Colonic mucosa (tissue), 4 donors: ENCODE data around the gene ZFHX3. TPM values are rescaled to one million over a fixed set of nuclear protein-coding genes. Genes with fewer than 3 reads are reported as not detected.

Experiments used
- DNase-seq: peaks from one replicate; pipeline ENCODE4 v3.0.0-alpha.2; 2020
- H3K27ac ChIP-seq: fragments of 200-600 bp; one replicate; pipeline ENCODE4 v1.8.0; 2021
- H3K27me3 ChIP-seq: fragments of 200-600 bp; one replicate; pipeline ENCODE4 v1.8.0; 2021
- H3K36me3 ChIP-seq: fragments of 200-600 bp; one replicate; pipeline ENCODE4 v1.8.0; 2021
- H3K4me1 ChIP-seq: fragments of 200-600 bp; one replicate; pipeline ENCODE4 v1.8.0; 2021; ENCODE audit warnings: mild to moderate bottlenecking
- H3K4me3 ChIP-seq: fragments of 200-600 bp; one replicate; pipeline ENCODE4 v1.8.0; 2021
- H3K9ac ChIP-seq, 2 donors: one replicate each; pipeline ENCODE4 v1.7.0; 2013; ENCODE audit warnings: control low read depth in 2 of 2, low read depth in 2 of 2, low read length in 2 of 2
- H3K9me3 ChIP-seq: fragments of 200-600 bp; one replicate; pipeline ENCODE4 v1.8.0; 2021
- intact Hi-C: fragments of 100-400 bp; cut with DNase I; formaldehyde crosslinking; loops from one replicate; pipeline ENCODE4 v1.14.1; 2022
- total RNA-seq, 2 donors: library from RNA; stranded (reverse); fragmentation: NEBNext Ultra II Directional in 1 of 2; extraction: Animal tissue kit (Norgen Biotek cat#: 25700) in 1 of 2; gene quantifications; one replicate each; pipeline ENCODE4 v1.2.1, GENCODE V29; 2021
- TF ChIP-seq, protein P1 (sequence below): fragments of 200-600 bp; IDR thresholded peaks from one replicate; pipeline ENCODE4 v1.8.0; 2022; ENCODE audit warnings: antibody characterized with exemption, mild to moderate bottlenecking
- donor health status: healthy.
- donor health status: DM: no; HTN: no; CAD: no.
- donor health status: DM: no; HTN: no; CAD: no.

The ZFHX3 gene
- total RNA-seq, 2 donors from 2014 or later = 10.5 to 12.8 TPM

- H3K27ac ChIP-seq = no peak overlapping the region
- no peak for DNase-seq
- no peaks in the 10 kb centered on the region for H3K9me3 ChIP-seq
- H3K4me3 ChIP-seq = no peak overlapping the region
- H3K9ac ChIP-seq = no peak overlapping the region
- H3K4me1 ChIP-seq = no peaks in the 10 kb centered on the region
- no peaks in the 10 kb centered on the region for H3K27me3 ChIP-seq
- intact Hi-C loops = no loop called here
- TF ChIP-seq, protein P1, sequence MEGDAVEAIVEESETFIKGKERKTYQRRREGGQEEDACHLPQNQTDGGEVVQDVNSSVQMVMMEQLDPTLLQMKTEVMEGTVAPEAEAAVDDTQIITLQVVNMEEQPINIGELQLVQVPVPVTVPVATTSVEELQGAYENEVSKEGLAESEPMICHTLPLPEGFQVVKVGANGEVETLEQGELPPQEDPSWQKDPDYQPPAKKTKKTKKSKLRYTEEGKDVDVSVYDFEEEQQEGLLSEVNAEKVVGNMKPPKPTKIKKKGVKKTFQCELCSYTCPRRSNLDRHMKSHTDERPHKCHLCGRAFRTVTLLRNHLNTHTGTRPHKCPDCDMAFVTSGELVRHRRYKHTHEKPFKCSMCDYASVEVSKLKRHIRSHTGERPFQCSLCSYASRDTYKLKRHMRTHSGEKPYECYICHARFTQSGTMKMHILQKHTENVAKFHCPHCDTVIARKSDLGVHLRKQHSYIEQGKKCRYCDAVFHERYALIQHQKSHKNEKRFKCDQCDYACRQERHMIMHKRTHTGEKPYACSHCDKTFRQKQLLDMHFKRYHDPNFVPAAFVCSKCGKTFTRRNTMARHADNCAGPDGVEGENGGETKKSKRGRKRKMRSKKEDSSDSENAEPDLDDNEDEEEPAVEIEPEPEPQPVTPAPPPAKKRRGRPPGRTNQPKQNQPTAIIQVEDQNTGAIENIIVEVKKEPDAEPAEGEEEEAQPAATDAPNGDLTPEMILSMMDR = no peak
- no peaks in the 10 kb centered on the region for H3K36me3 ChIP-seq
Measured at GRCh38 chr16:72971370-72971769, 76.6 kb downstream of the ZFHX3 start.

- Histone ChIP-seq H3K9ac (no peak overlapping the region), H3K36me3 (no peaks in the 10 kb centered on the region), H3K4me1 (no peaks in the 10 kb centered on the region), H3K9me3 (no peaks in the 10 kb centered on the region), H3K27me3 (no peaks in the 10 kb centered on the region), H3K4me3 (no peak overlapping the region), H3K27ac (no peak overlapping the region)
- TF ChIP-seq, protein P1 = no peak
- intact Hi-C loops = no loop called here
- DNase-seq = no peak
Measured at GRCh38 chr16:72970656-72971055, 77.3 kb downstream of the ZFHX3 start.

- DNase-seq = no peak
- Histone ChIP-seq H3K27ac (no peak overlapping the region), H3K9ac (no peak overlapping the region), H3K9me3 (no peaks in the 10 kb centered on the region), H3K36me3 (no peaks in the 10 kb centered on the region), H3K27me3 (no peaks in the 10 kb centered on the region), H3K4me1 (no peaks in the 10 kb centered on the region), H3K4me3 (no peak overlapping the region)
- intact Hi-C loops = no loop called here
- TF ChIP-seq, protein P1 = no peak
Measured at GRCh38 chr16:72969812-72970211, 78.1 kb downstream of the ZFHX3 start.

GRCh38 chr16:72969146-72969545 is 78.8 kb downstream of the ZFHX3 start:
- intact Hi-C loops = no loop called here
- no peaks in the 10 kb centered on the region for H3K9me3 ChIP-seq
- no peaks in the 10 kb centered on the region for H3K27me3 ChIP-seq
- H3K27ac ChIP-seq = no peak overlapping the region
- no peaks in the 10 kb centered on the region for H3K4me1 ChIP-seq
- DNase-seq = no peak
- no peak overlapping the region for H3K9ac ChIP-seq
- no peak overlapping the region for H3K4me3 ChIP-seq
- TF ChIP-seq, protein P1 = no peak
- H3K36me3 ChIP-seq = no peaks in the 10 kb centered on the region

GRCh38 chr16:72967941-72968340 is 80.0 kb downstream of the ZFHX3 start:
- H3K4me3 ChIP-seq = no peak overlapping the region
- no peaks in the 10 kb centered on the region for H3K27me3 ChIP-seq
- no peaks in the 10 kb centered on the region for H3K9me3 ChIP-seq
- TF ChIP-seq, protein P1 = no peak
- no peaks in the 10 kb centered on the region for H3K4me1 ChIP-seq
- no peak overlapping the region for H3K9ac ChIP-seq
- H3K36me3 ChIP-seq = no peaks in the 10 kb centered on the region
- intact Hi-C loops = no loop called here
- H3K27ac ChIP-seq = no peak overlapping the region
- DNase-seq = no peak
